CD4-positive, alpha-beta T cell treated with Interleukin-21 for 1 hour (primary cell): ENCODE data around the gene GIGYF1.
"Not testable (repeated sequence)": the region's sequence is repeated elsewhere in the genome, so short reads cannot be mapped to it uniquely, and the experiment has no call there.

ENCODE experiments used
- DNase-seq: peaks from one replicate; pipeline ENCODE4 v3.0.0-alpha.2; 2020

GIGYF1 gene

GRCh38 chr7:100708395-100708794, 14.3 kb upstream of the GIGYF1 start:
- no peak for DNase-seq

DNA sequence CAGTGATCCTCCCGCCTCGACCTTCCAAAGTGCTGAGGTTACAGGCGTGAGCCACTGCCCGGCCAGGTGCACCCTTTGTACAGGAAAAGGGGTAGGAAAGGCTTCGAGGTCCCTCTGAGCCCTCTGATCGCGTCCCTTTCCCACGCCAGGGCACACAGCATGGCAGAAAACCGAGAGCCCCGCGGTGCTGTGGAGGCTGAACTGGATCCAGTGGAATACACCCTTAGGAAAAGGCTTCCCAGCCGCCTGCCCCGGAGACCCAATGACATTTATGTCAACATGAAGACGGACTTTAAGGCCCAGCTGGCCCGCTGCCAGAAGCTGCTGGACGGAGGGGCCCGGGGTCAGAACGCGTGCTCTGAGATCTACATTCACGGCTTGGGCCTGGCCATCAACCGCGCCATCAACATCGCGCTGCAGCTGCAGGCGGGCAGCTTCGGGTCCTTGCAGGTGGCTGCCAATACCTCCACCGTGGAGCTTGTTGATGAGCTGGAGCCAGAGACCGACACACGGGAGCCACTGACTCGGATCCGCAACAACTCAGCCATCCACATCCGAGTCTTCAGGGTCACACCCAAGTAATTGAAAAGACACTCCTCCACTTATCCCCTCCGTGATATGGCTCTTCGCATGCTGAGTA, 12.7 kb upstream of the GIGYF1 start:
- DNase-seq, result no peak

DNA sequence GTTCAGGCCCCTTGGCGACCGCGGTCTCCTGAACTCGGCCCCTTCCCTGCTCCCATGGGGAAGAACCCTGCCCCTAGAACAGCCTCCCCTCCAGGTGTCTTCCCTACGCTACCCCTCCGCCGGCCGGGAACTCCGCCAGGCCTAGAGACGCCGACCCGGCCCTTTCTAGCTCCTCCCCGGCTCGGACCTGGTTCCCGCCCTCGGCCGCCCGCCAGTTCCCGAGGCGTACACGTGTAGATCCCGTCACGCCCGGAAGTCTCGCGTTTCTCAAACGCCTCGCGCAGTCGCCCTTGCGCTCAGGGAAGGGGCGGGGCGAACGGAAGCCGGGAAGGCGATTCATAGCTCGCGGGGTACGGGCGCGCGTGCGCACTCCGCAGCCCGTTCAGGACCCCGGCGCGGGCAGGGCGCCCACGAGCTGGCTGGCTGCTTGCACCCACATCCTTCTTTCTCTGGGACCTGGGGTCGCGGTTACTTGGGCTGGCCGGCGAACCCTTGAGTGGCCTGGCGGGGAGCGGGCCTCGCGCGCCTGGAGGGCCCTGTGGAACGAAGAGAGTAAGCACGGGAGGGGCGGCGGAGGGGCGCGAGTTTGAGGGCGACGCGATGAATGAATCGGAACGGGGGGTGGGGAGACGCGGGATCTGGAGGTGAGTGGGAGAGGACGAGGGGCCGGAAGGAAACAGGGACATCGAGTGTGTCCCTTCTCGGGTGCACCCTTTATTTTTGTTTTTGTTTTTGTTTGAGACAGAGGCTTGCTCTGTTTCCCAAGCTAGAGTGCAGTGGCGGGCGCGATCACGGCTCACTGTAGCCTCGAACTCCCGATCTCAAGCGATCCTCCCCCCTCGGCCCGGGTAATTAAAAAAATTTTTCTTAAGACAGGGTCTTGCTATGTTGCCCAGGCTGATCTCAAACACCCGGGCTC, 12.0 kb upstream of the GIGYF1 start, which contains the start of gene POP7:
POP7 (plus strand) TSS at position 369 of the 919 bp plus-strand sequence. CDS start 710 bp downstream, outside the sequence.
- peak; percentile 98 for DNase-seq

- DNase-seq, result peak; percentile 75
These were observed 11.3 kb upstream of the GIGYF1 start for GRCh38 chr7:100705320-100705752.

DNA sequence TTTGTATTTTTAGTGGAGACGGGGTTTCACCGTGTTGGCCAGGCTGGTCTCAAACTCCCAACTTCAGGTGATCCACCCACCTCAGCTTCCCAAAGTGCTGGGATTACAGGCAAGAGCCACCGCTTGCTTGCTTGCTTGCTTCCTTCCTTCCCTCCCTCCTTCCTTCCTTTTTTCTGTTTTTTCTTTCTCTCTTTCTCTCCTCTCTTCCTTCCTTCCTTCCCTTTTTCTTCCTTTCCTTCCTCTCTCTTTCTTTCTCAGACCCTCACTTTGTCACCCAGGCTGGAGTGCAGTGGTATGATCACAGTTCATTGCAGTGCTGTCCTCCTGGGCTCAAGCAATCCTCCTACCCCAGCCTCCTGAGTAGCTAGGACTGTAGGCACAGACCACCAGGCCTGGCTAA, 7.0 kb upstream of the GIGYF1 start:
- not testable (repeated sequence) for DNase-seq

DNA sequence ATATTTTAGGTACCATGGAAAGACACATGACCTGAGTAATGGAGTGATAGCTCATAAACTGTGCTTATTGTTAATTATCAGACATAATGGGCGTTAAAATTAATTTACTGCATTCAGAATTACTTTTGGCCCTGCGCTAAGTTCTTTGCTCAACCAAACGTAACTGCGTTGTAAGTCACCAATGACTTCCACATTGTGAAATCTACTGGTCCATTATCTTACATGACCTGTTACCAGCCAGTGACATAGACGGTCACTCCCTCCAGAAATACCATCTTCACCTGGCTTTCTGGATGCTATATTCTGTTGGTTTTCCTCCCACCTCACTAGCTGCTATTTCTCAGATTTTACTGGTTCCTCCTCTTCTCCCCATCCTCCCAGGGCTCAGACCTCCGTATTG, 5.0 kb upstream of the GIGYF1 start:
- DNase-seq, result no peak

DNA sequence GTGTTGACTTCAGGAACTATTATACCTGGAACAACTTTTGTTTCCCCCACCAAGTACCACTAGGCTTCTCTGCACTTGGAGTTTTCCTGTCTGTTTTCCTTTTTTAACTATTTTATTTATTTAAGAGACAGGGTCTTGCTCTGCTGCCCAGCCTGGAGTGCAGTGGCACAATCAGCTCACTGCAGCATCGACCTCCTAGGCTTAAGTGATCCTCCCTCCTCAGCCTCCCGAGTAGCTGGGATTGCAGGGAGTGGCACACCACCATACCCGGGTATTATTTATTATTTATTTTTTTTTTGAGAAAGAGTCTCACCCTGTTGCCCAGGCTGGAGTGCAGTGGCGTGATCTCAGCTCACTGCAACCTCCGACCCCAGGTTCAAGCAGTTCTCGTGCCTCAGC, 2.1 kb upstream of the GIGYF1 start:
- no peak for DNase-seq

DNA sequence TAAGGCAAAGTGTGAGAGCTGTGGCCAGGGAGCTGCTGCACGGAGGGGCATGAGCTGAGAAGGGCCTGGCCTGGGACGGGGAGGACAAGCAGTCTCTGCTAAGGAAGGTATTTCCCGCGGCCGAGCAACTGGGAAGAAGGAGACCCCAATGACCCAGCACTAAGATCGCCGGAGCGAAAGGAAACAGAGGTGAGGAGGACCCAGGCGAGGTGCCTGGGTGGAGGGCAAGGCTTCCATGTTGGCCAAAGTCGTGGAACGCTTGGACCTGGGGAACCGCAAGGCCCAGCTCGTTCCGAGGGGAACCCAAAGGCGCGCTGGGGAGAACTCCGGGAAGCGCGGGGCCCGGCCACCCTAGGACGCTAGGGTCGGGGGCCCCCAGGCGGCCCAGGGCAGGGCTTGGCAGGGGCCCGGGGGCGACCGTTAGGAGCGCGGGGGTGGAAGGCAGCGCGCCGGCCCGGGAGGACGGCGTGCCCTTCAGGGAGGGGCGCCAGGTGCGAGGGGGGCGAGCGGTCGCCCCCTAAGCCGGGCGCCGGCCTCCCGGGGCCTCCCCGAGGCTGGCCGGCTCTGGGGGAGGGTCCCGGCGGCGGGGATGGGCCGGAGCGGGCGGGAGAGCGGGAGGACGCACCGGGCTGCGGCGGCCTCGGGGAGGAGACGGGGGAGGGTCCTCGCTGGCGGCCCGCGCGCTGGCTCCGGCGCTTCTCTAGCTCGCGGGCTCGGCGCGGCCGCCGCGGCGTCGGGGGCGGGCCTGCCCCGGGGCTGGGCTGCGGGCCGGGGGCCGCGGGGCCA, 545 bp downstream of the GIGYF1 start:
- no peak for DNase-seq

DNA sequence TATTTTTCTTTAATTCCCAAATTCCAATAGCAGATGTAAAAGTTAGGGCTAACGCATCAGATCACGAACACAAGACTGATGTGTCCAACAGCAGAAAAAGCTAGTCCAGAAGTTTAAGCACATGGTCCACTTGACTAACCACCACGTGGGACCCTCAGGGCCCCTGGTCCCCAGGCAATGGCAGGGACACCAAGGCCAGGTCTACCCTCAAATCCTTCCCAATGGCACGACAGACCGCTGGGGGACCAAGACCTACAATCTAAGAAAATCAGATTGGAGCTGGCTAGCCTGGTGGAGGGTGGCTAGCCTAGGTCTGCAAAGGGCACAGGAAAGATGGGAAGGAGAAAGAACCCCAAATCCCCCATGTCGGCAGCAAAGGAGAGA, 1.5 kb downstream of the GIGYF1 start:
- DNase-seq, result no peak

DNA sequence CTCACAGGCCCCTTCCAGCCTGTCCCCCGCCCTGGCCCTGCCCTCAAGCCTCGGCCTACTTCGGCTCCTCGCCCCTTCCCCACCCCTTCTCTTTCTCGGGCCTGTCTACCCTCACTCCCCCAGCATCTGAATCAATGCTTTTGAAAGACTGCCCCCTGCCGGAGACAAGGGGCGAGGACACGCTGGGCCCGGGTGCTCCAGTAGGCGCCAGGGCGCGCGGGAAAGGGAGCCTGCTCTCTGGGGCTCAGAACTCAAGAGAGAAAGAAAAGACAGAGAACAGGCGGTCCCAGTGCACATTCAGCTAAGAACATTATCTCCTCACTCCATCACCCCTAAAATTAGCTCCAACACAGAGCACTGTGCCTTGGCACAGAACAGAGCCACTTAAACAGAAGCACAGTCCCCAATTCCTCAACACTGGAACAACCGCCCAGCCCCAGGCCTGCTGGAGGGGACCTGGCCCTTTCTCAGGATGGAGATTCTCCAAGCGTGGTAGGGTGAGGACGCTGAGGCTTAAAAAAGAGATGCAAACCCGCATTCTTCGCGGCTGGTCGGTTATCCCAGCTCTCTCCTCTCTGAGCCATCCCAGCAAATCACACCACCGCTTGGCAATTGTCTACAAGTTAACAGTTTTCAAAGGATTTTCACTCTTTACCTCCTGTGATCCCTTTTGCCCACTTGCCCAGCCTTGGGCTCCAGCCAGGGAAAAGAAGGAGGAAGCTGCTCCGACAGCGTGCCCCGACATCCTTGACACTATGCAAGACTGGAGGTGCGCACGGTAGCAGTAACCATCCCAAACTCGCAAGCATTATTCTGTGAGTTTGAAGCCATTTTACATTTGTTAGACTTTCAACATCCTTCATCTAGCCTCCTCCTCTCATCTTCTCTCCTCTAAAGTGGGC, 2.1 kb downstream of the GIGYF1 start:
- DNase-seq, result peak; percentile 85

DNA sequence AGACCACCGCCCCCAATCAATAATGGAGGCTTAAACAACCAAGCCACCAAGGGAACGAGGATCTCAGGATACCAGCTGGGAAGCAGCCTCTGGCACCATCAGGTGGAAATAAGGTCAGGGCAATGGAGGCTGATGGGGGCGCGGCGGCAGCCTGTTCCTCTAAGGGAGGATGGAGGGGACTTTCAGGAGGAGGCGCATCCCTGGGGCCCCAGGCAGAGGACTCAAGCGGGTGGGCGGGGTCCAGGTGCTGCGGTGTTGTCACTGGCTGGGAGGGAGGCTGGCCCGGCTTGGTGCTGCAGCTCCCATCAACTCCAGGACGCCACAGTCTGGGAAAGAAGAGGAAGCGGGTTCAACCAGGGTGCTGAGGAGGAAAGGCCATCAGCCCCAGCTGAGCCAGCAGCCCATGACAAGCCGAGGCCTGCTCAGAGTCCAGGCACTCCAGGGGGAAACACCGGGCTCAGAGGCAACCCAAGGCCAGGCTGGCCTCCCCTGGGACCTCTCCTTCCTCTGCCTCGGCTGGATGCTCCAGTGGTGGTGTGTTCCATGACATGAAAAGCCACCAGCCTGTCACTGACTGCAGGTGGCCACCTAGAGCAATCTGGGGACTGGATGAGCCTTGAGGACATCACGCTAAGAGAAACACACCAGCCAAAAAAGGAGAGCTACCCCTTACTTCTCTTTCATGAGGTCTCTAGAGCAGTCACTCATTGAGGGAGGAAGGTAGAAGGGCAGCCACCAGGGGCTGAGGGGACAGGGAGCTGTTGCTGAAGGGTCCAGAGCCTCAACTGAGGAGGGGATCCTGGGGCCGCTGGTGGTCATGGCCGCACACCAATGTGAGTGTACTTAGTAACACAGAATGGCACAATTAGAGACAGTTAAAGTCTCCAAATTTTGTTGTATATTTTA, 4.6 kb downstream of the GIGYF1 start:
- no peak for DNase-seq

DNA sequence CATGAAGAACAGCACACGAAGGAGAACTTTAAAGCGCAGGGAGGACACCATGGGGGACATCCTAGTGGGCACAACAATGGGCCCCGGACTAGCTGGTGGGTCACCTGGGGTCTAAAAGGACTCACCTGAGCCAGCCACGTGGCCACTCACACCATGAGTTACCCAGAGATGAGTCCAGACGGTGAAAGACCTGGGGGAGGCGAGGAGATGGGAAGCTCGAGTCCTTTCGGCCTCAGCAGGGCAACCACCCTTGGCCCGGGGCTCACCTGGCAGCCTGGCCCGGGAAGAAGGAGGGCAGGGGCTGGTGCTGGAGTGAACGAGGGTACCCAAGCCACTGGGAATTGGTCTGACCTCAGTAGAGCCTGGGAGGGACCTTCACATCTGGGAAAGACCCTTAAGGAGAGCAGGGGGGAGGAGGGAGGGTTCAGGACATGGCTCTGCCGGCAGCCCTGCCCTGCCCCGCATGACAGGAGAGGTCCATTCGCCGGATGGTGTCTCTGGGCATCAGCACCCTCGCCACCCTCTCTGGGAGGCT, 5.7 kb downstream of the GIGYF1 start:
- no peak for DNase-seq

- no peak for DNase-seq
These were observed 6.2 kb downstream of the GIGYF1 start for GRCh38 chr7:100687751-100688300.

GRCh38 chr7:100687261-100687660, 6.8 kb downstream of the GIGYF1 start:
- DNase-seq, result no peak

- DNase-seq, result no peak
These were observed 7.2 kb downstream of the GIGYF1 start for GRCh38 chr7:100686822-100687211.

- DNase-seq, result no peak
These were observed 7.7 kb downstream of the GIGYF1 start for GRCh38 chr7:100686201-100686821.

DNA sequence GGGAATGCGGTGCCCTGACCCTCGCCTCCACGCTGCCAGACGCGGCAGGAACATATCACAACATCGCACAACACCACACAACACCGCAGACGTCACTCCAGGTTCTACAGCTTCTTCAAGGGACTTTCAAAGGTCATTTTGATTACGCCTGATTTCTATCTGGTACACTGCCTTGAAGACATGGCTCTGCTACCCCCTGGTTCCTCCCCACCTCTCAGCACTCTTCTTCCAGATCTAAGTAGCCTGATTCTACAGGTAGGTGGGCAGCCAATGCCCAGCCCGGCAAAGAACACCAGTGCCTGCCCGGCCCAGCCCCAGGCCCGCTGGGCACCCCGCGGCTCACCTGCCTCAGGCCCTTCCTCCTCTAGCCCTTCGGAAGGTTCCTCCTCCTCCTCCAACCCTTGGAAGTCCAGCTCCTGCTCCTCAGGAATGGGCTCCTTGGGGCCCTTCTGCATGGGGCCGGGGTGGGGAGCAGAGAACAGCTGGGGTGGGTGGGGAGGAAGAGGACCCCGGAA, 8.4 kb downstream of the GIGYF1 start:
- DNase-seq, result no peak

DNA sequence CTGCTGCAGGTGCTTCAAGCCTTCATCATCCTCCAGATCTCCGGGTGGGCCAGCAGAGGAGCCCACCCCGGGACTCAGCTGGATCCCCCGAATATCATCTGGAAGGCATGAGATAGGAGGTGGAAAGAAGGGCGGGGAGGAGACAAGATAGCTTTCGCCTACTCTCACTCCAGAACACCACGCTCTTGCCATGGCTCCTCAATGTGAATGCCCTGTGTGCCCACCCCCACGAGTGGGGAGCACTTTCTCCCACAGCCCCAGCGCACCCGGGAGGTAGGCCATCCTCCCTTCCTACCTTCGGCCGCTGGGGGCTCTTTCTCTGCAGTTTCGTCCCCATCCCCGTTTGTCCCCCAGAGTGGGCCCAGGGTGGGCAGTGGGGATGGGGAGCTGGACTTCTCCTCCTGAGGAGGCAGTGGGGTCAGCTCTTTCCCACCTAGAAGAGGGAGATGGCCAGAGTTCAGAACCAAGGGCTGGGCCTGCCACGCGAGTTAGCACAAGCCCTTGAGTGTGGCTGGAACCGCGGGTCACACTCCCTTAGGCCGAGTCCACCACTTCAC, 8.9 kb downstream of the GIGYF1 start:
- DNase-seq, result no peak

GRCh38 chr7:100684534-100685042, 9.5 kb downstream of the GIGYF1 start:
- DNase-seq, result no peak
